GM15510 (cell line): ENCODE results near the gene BTBD16.

ENCODE experiments used
- POLR2A ChIP-seq: IDR thresholded peaks from 3 replicates; pipeline ENCODE4 v1.6.1; 2011; ENCODE audit warnings: borderline replicate concordance; ENCODE audit not compliant: insufficient read length; ENCODE audit errors: extremely low read depth

The BTBD16 gene

GRCh38 chr10:122277526-122278136, 6.5 kb downstream of the BTBD16 start:
- TF ChIP-seq POLR2A, result no peak

- no peak for TF ChIP-seq POLR2A
Observed at GRCh38 chr10:122279725-122280141, 8.6 kb downstream of the BTBD16 start.

- no peak for TF ChIP-seq POLR2A
Observed at GRCh38 chr10:122280156-122280555, 9.1 kb downstream of the BTBD16 start.

GRCh38 chr10:122281018-122281626, 10.0 kb downstream of the BTBD16 start:
- no peak for TF ChIP-seq POLR2A

- no peak for TF ChIP-seq POLR2A
Observed at GRCh38 chr10:122281751-122282150, 10.7 kb downstream of the BTBD16 start.

GRCh38 chr10:122282253-122282671, 11.2 kb downstream of the BTBD16 start:
- no peak for TF ChIP-seq POLR2A

GRCh38 chr10:122282909-122283308, 11.8 kb downstream of the BTBD16 start:
- TF ChIP-seq POLR2A, result no peak

GRCh38 chr10:122285506-122286444, 14.7 kb downstream of the BTBD16 start:
- TF ChIP-seq POLR2A, result no peak

GRCh38 chr10:122286867-122287266, 15.8 kb downstream of the BTBD16 start:
- TF ChIP-seq POLR2A, result no peak

GRCh38 chr10:122287570-122287969, 16.5 kb downstream of the BTBD16 start:
- TF ChIP-seq POLR2A, result no peak

GRCh38 chr10:122288262-122288661, 17.2 kb downstream of the BTBD16 start:
- no peak for TF ChIP-seq POLR2A

- no peak for TF ChIP-seq POLR2A
Observed at GRCh38 chr10:122288917-122289316, 17.8 kb downstream of the BTBD16 start.

GRCh38 chr10:122290334-122290733, 19.2 kb downstream of the BTBD16 start:
- no peak for TF ChIP-seq POLR2A

- no peak for TF ChIP-seq POLR2A
Observed at GRCh38 chr10:122290833-122291532, 19.9 kb downstream of the BTBD16 start.

- TF ChIP-seq POLR2A, result no peak
Observed at GRCh38 chr10:122291739-122292138, 20.6 kb downstream of the BTBD16 start.

- no peak for TF ChIP-seq POLR2A
Observed at GRCh38 chr10:122292376-122292775, 21.3 kb downstream of the BTBD16 start.
